ENCODE data around the gene OR5B17.
"Not testable (repeated sequence)": the region's sequence is repeated elsewhere in the genome, so short reads cannot be mapped to it uniquely, and the experiment has no call there.

The OR5B17 gene

GRCh38 chr11:58358969-58359368 lies at the start of gene OR5B17:
OR5B17 (minus strand) TSS chr11:58359069; CDS start chr11:58359069, 0 bp downstream.
- no peak for DNase-seq

GRCh38 chr11:58406774-58407173 lies 47.9 kb upstream of the OR5B17 start, which contains the start of gene OR5B3:
OR5B3 (minus strand) TSS chr11:58406874; CDS start chr11:58403409, 3,465 bp downstream.
- no peak for DNase-seq

GRCh38 chr11:58399622-58400021 lies 40.8 kb upstream of the OR5B17 start:
- not testable (repeated sequence) for DNase-seq

GRCh38 chr11:58395581-58395980 lies 36.7 kb upstream of the OR5B17 start:
- no peak for DNase-seq

- DNase-seq, result no peak
Observed at GRCh38 chr11:58394195-58394594, 35.3 kb upstream of the OR5B17 start.

- no peak for DNase-seq
Observed at GRCh38 chr11:58392746-58393145, 33.9 kb upstream of the OR5B17 start.

- DNase-seq, result no peak
Observed at GRCh38 chr11:58391879-58392278, 33.0 kb upstream of the OR5B17 start.

- DNase-seq, result no peak
Observed at GRCh38 chr11:58390551-58391063, 31.7 kb upstream of the OR5B17 start.

GRCh38 chr11:58354727-58355126 lies 4.1 kb downstream of the OR5B17 start:
- DNase-seq, result no peak

- DNase-seq, result no peak
Observed at GRCh38 chr11:58345204-58345603, 13.7 kb downstream of the OR5B17 start.

GRCh38 chr11:58334708-58335107 lies 24.2 kb downstream of the OR5B17 start:
- DNase-seq, result no peak

- DNase-seq, result no peak
Observed at GRCh38 chr11:58330861-58331260, 28.0 kb downstream of the OR5B17 start.

- DNase-seq, result no peak
Observed at GRCh38 chr11:58318532-58318931, 40.3 kb downstream of the OR5B17 start.

- no peak for DNase-seq
Observed at GRCh38 chr11:58316142-58316541, 42.7 kb downstream of the OR5B17 start.
